SK-N-SH treated with all-trans-retinoic acid at 6 μM for 48 hours (cell line): ENCODE measurements around the gene ATP7B.

Experiments used
- ATAC-seq: fragments of 200-7000 bp; cut with Tn5 transposase; 3 replicates; pipeline ENCODE4 v1.9.1; 2020; ENCODE audit warnings: mild to moderate bottlenecking, moderate library complexity
- ARNTL ChIP-seq: fragments of 450-650 bp; formaldehyde crosslinking; IDR thresholded peaks from 2 replicates; pipeline ENCODE4 v1.5.0; 2020; ENCODE audit warnings: low read depth, mild to moderate bottlenecking, moderate library complexity, borderline replicate concordance
- BACH2 ChIP-seq: fragments of 250-450 bp; sonication (Bioruptor Pico); IDR thresholded peaks from 2 replicates; pipeline ENCODE4 v1.9.0; 2021; ENCODE audit warnings: mild to moderate bottlenecking, borderline replicate concordance
- CSDC2 ChIP-seq: fragments of 250-450 bp; sonication (Bioruptor Pico); IDR thresholded peaks from 2 replicates; pipeline ENCODE4 v1.5.0; 2020; ENCODE audit warnings: mild to moderate bottlenecking, moderate library complexity
- ESRRG ChIP-seq: fragments of 250-450 bp; sonication (Bioruptor Pico); IDR thresholded peaks from 2 replicates; pipeline ENCODE4 v1.6.1; 2021; ENCODE audit warnings: mild to moderate bottlenecking
- GLIS3 ChIP-seq: fragments of 250-450 bp; sonication (Bioruptor Pico); IDR thresholded peaks from 2 replicates; pipeline ENCODE4 v1.5.0; 2020; ENCODE audit warnings: mild to moderate bottlenecking, moderate library complexity
- OSR1 ChIP-seq: fragments of 250-450 bp; sonication (Bioruptor Pico); IDR thresholded peaks from 2 replicates; pipeline ENCODE4 v1.8.0; 2022; ENCODE audit warnings: moderate library complexity, mild to moderate bottlenecking, inconsistent platforms
- PPARA ChIP-seq: fragments of 250-450 bp; sonication (Bioruptor Pico); IDR thresholded peaks from 2 replicates; pipeline ENCODE4 v1.5.0; 2020; ENCODE audit warnings: mild to moderate bottlenecking, borderline replicate concordance
- RARB ChIP-seq: fragments of 250-450 bp; sonication (Bioruptor Pico); IDR thresholded peaks from 2 replicates; pipeline ENCODE4 v1.8.0; 2021; ENCODE audit warnings: mild to moderate bottlenecking, moderate library complexity
- SNAI2 ChIP-seq: fragments of 250-450 bp; sonication (Bioruptor Pico); IDR thresholded peaks from 2 replicates; pipeline ENCODE4 v1.5.0; 2020; ENCODE audit warnings: mild to moderate bottlenecking, moderate library complexity
- TCF4 ChIP-seq: fragments of 250-450 bp; sonication (Bioruptor Pico); IDR thresholded peaks from 2 replicates; pipeline ENCODE4 v1.8.0; 2021; ENCODE audit warnings: mild to moderate bottlenecking, moderate library complexity, borderline replicate concordance
- TOX ChIP-seq: fragments of 250-450 bp; sonication (Bioruptor Pico); IDR thresholded peaks from 2 replicates; pipeline ENCODE4 v1.8.0; 2021; ENCODE audit warnings: mild to moderate bottlenecking, moderate library complexity, borderline replicate concordance
- ZC3H10 ChIP-seq: fragments of 250-450 bp; sonication (Bioruptor Pico); IDR thresholded peaks from 2 replicates; pipeline ENCODE4 v1.5.1; 2021; ENCODE audit warnings: mild to moderate bottlenecking, moderate library complexity
- ZFP3 ChIP-seq: fragments of 250-450 bp; sonication (Bioruptor Pico); IDR thresholded peaks from 2 replicates; pipeline ENCODE4 v1.5.0; 2020; ENCODE audit warnings: mild to moderate bottlenecking, moderate library complexity
- ZFP30 ChIP-seq: fragments of 450-650 bp; formaldehyde crosslinking; IDR thresholded peaks from 2 replicates; pipeline ENCODE4 v1.5.0; 2022; ENCODE audit warnings: mild to moderate bottlenecking, moderate library complexity
- ZNF565 ChIP-seq: fragments of 450-650 bp; formaldehyde crosslinking; conservative IDR thresholded peaks from 2 replicates; pipeline ENCODE4 v1.5.0; 2020; ENCODE audit warnings: low read depth, mild to moderate bottlenecking, moderate library complexity
- ZNF70 ChIP-seq: fragments of 450-650 bp; formaldehyde crosslinking; IDR thresholded peaks from 2 replicates; pipeline ENCODE4 v1.5.0; 2020; ENCODE audit warnings: mild to moderate bottlenecking, moderate library complexity
- ZNF8 ChIP-seq: fragments of 450-650 bp; formaldehyde crosslinking; IDR thresholded peaks from 2 replicates; pipeline ENCODE4 v1.5.0; 2020; ENCODE audit warnings: mild to moderate bottlenecking, moderate library complexity
- TF ChIP-seq, protein P1 (sequence below): fragments of 250-450 bp; sonication (Bioruptor Pico); IDR thresholded peaks from 2 replicates; pipeline ENCODE4 v1.8.0; 2021; ENCODE audit warnings: low read depth, mild to moderate bottlenecking, moderate library complexity, borderline replicate concordance
- TF ChIP-seq, protein P2 (sequence below): fragments of 250-450 bp; sonication (Bioruptor Pico); IDR thresholded peaks from 2 replicates; pipeline ENCODE4 v1.8.0; 2020; ENCODE audit warnings: mild to moderate bottlenecking, moderate library complexity, borderline replicate concordance
- TF ChIP-seq, protein P3 (sequence below): fragments of 250-450 bp; sonication (Bioruptor Pico); IDR thresholded peaks from 2 replicates; pipeline ENCODE4 v1.5.0; 2020; ENCODE audit warnings: mild to moderate bottlenecking, moderate library complexity
- TF ChIP-seq, protein P4 (sequence below): fragments of 250-450 bp; sonication (Bioruptor Pico); IDR thresholded peaks from 2 replicates; pipeline ENCODE4 v1.5.1; 2021; ENCODE audit warnings: mild to moderate bottlenecking, moderate library complexity
- TF ChIP-seq, protein P5 (sequence below): fragments of 250-450 bp; sonication (Bioruptor Pico); IDR thresholded peaks from 2 replicates; pipeline ENCODE4 v1.5.1; 2020; ENCODE audit warnings: low read depth, mild to moderate bottlenecking, moderate library complexity

The ATP7B gene

DNA sequence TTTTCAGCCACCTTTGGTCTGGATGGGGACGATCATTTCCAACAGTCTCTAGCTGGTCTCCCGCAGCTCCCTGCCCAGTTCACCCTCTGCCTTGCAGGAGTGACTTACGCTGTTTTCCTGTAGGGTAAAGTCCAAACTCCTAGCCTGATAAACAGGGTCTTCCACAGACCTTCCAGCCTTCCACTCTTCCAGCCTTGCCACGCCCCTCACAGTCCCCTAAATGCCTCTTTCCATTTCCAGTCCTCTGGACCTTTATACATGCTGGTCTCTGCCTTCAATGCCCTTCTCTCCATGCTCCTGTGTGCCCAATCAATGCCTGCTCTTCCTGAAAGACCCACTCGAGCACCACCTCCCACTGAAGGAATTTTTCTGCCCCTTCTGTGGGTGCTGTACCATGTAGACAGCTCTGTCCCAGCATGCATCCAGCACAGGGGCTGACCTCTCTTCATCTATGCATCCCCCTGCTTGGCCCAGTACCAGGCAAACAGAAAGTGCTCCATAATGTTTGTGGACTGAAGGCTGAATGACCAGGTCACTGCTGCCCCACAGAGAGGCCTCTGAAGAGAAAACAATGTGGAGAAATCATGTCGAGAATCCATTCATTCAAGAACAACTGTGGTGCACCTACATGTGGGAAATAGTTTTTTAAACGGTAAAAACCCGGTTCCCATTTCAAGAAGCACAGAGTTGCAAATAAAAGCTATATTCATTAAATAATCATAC, 4.6 kb downstream of the ATP7B start (continued):
- TF ChIP-seq, protein P1, sequence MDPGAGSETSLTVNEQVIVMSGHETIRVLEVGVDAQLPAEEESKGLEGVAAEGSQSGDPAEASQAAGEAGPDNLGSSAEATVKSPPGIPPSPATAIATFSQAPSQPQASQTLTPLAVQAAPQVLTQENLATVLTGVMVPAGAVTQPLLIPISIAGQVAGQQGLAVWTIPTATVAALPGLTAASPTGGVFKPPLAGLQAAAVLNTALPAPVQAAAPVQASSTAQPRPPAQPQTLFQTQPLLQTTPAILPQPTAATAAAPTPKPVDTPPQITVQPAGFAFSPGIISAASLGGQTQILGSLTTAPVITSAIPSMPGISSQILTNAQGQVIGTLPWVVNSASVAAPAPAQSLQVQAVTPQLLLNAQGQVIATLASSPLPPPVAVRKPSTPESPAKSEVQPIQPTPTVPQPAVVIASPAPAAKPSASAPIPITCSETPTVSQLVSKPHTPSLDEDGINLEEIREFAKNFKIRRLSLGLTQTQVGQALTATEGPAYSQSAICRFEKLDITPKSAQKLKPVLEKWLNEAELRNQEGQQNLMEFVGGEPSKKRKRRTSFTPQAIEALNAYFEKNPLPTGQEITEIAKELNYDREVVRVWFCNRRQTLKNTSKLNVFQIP (CRISPR knock-in tag), result no peak
- TF ChIP-seq TOX (no peak), RARB (no peak), SNAI2 (no peak), OSR1 (CRISPR knock-in tag) (no peak), ZNF8 (CRISPR knock-in tag) (no peak)

DNA sequence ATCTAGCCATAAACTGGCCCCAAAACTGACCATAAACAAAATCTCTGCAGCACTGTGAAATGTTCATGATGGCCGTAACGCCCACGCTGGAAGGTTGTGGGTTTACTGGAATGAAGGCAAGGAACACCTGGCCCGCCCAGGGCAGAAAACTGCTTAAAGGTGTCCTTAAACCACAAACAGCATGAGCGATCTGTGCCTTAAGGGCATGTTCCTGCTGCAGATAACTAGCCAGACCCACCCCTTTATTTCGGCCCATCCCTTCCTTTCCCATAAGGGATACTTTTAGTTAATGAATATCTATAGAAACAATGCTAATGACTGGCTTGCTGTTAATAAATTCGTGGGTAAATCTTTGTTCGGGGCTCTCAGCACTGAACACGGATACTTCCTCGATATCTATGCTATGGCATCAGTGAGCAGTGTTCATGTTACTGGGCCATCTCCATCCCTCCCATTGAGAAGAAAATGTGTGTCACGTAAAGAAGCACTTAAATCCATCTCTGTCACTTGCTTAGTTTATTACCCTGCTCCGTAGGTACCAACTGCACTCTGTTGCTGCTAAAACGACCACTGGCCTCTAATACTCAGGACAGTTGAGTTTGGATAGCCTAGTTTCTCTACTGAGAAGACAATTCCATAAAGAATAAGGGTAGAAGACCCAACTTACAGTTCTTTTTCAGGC, 5.3 kb downstream of the ATP7B start:
- no peak for ATAC-seq
- TF ChIP-seq ZC3H10 (CRISPR knock-in tag), result no peak
- TF ChIP-seq, all 23 proteins: peak for 0

DNA sequence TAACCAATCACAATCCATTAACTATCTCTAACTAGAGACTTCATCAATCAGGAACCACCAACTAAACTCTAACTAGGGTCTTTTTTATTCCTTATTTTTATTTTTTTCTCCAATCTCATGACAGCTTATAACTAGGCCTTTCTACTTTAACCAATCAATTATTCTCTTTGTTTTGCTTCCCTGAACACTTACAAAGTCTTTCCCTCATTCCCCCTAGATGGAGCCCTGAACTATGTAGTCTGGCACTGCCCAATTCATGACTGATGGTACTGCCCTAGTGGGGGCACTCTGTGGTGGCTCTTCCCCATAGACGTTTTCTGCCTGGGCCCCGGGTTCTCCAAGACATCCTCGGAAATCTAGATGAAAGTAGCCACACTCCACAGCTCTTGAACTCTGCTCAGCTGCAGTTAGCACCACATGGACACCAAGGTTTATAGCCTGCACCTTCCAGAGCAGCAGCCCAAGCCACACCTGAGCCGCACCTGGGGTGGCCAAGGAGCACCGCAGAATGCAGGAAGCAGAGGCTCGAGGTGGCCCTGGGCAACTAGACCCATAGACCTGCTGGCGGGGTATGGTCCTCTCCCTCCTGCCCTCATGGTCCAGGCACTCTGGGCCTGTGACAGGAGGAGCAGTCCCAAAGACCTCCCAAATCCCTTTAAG, 6.6 kb downstream of the ATP7B start:
- no peak for ATAC-seq
- TF ChIP-seq OSR1 (CRISPR knock-in tag), result no peak
- no peak for TF ChIP-seq PPARA (CRISPR knock-in tag)
- no peak for TF ChIP-seq BACH2 (CRISPR knock-in tag)
- TF ChIP-seq, protein P2, sequence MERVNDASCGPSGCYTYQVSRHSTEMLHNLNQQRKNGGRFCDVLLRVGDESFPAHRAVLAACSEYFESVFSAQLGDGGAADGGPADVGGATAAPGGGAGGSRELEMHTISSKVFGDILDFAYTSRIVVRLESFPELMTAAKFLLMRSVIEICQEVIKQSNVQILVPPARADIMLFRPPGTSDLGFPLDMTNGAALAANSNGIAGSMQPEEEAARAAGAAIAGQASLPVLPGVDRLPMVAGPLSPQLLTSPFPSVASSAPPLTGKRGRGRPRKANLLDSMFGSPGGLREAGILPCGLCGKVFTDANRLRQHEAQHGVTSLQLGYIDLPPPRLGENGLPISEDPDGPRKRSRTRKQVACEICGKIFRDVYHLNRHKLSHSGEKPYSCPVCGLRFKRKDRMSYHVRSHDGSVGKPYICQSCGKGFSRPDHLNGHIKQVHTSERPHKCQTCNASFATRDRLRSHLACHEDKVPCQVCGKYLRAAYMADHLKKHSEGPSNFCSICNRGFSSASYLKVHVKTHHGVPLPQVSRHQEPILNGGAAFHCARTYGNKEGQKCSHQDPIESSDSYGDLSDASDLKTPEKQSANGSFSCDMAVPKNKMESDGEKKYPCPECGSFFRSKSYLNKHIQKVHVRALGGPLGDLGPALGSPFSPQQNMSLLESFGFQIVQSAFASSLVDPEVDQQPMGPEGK, result no peak
- no peak for TF ChIP-seq ZC3H10 (CRISPR knock-in tag)
- no peak for TF ChIP-seq SNAI2
- TF ChIP-seq CSDC2 (CRISPR knock-in tag), result no peak
- no peak for TF ChIP-seq ARNTL (CRISPR knock-in tag)
- TF ChIP-seq, protein P3, sequence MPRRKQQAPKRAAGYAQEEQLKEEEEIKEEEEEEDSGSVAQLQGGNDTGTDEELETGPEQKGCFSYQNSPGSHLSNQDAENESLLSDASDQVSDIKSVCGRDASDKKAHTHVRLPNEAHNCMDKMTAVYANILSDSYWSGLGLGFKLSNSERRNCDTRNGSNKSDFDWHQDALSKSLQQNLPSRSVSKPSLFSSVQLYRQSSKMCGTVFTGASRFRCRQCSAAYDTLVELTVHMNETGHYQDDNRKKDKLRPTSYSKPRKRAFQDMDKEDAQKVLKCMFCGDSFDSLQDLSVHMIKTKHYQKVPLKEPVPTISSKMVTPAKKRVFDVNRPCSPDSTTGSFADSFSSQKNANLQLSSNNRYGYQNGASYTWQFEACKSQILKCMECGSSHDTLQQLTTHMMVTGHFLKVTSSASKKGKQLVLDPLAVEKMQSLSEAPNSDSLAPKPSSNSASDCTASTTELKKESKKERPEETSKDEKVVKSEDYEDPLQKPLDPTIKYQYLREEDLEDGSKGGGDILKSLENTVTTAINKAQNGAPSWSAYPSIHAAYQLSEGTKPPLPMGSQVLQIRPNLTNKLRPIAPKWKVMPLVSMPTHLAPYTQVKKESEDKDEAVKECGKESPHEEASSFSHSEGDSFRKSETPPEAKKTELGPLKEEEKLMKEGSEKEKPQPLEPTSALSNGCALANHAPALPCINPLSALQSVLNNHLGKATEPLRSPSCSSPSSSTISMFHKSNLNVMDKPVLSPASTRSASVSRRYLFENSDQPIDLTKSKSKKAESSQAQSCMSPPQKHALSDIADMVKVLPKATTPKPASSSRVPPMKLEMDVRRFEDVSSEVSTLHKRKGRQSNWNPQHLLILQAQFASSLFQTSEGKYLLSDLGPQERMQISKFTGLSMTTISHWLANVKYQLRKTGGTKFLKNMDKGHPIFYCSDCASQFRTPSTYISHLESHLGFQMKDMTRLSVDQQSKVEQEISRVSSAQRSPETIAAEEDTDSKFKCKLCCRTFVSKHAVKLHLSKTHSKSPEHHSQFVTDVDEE (CRISPR knock-in tag), result no peak
- TF ChIP-seq ZNF8 (CRISPR knock-in tag), result no peak
- TF ChIP-seq ZFP3 (CRISPR knock-in tag), result no peak
- no peak for TF ChIP-seq ZNF565 (CRISPR knock-in tag)
- TF ChIP-seq ZFP30 (CRISPR knock-in tag), result no peak
- TF ChIP-seq, protein P4, sequence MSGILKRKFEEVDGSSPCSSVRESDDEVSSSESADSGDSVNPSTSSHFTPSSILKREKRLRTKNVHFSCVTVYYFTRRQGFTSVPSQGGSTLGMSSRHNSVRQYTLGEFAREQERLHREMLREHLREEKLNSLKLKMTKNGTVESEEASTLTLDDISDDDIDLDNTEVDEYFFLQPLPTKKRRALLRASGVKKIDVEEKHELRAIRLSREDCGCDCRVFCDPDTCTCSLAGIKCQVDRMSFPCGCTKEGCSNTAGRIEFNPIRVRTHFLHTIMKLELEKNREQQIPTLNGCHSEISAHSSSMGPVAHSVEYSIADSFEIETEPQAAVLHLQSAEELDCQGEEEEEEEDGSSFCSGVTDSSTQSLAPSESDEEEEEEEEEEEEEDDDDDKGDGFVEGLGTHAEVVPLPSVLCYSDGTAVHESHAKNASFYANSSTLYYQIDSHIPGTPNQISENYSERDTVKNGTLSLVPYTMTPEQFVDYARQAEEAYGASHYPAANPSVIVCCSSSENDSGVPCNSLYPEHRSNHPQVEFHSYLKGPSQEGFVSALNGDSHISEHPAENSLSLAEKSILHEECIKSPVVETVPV (CRISPR knock-in tag), result no peak
- no peak for TF ChIP-seq TOX
- no peak for TF ChIP-seq GLIS3 (CRISPR knock-in tag)
- no peak for TF ChIP-seq TCF4 (CRISPR knock-in tag)
- TF ChIP-seq ESRRG (CRISPR knock-in tag), result no peak
- TF ChIP-seq ZNF70 (CRISPR knock-in tag), result no peak
- TF ChIP-seq, protein P5, sequence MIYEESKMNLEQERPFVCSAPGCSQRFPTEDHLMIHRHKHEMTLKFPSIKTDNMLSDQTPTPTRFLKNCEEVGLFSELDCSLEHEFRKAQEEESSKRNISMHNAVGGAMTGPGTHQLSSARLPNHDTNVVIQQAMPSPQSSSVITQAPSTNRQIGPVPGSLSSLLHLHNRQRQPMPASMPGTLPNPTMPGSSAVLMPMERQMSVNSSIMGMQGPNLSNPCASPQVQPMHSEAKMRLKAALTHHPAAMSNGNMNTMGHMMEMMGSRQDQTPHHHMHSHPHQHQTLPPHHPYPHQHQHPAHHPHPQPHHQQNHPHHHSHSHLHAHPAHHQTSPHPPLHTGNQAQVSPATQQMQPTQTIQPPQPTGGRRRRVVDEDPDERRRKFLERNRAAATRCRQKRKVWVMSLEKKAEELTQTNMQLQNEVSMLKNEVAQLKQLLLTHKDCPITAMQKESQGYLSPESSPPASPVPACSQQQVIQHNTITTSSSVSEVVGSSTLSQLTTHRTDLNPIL (CRISPR knock-in tag), result no peak
